ENCODE results near the gene CDIPT.

DNA sequence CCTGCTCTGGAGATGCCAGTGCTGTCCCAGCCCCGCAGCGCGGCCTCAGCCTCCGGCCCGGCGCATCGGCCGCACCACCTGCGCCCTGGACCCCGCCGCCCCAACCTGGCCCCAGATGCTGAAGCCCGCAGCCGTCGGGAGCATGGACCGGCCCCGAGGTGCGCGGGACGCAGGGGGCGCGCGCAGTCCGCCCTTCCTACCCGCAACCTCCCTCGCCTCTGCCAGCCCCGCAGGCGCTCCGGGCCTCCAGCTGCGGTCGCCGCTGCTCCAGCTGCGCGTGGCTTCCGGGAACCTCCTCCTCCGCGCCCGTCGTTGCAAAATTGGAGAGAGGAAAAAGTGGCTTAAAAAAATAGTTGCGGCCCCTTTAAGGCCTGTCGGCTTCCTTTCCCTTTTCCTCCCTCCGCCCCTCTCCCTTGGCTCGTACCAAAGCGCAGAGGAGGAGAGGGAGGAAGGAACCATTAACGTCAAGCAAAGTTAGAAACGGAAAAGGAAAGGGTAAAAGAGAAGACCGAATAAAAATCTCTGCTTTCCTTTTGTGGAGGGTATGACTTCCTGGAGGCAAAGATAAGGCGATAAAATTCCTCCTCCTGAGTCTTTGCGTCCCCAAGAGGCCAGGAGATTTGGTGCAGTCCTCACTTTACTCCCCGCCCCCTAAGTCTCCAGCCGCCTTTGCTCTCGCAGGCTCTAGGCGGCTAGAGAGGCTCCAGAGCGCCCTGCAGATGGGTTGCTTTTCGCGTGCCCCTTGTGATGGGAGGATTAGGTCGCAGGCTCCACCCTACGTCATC is at the start of gene CDIPT:
- TF ChIP-seq, protein P1, sequence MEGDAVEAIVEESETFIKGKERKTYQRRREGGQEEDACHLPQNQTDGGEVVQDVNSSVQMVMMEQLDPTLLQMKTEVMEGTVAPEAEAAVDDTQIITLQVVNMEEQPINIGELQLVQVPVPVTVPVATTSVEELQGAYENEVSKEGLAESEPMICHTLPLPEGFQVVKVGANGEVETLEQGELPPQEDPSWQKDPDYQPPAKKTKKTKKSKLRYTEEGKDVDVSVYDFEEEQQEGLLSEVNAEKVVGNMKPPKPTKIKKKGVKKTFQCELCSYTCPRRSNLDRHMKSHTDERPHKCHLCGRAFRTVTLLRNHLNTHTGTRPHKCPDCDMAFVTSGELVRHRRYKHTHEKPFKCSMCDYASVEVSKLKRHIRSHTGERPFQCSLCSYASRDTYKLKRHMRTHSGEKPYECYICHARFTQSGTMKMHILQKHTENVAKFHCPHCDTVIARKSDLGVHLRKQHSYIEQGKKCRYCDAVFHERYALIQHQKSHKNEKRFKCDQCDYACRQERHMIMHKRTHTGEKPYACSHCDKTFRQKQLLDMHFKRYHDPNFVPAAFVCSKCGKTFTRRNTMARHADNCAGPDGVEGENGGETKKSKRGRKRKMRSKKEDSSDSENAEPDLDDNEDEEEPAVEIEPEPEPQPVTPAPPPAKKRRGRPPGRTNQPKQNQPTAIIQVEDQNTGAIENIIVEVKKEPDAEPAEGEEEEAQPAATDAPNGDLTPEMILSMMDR (conservative IDR thresholded peaks at IDR 0.05; ENCODE audit: low read length): peak; percentile 73
- TF ChIP-seq EZH2phosphoT487 (IDR thresholded peaks at IDR 0.05; ENCODE audit: borderline replicate concordance): no peak
